ENCODE measurements around the gene R3HDM4. TPM values are rescaled to one million over a fixed set of nuclear protein-coding genes. Genes with fewer than 3 reads are reported as not detected.

R3HDM4 gene
- polyA plus RNA-seq, 4 donors, result 29.5 to 52.7 (median 42.3) TPM

GRCh38 chr19:918152-918437, 5.1 kb upstream of the R3HDM4 start:
- no peak overlapping the region for H3K4me3 ChIP-seq (ENCODE audit: low read depth in 1 of 3, low read length in 3 of 3)
- DNase-seq (no peak), FAIRE-seq (no peak)

DNA sequence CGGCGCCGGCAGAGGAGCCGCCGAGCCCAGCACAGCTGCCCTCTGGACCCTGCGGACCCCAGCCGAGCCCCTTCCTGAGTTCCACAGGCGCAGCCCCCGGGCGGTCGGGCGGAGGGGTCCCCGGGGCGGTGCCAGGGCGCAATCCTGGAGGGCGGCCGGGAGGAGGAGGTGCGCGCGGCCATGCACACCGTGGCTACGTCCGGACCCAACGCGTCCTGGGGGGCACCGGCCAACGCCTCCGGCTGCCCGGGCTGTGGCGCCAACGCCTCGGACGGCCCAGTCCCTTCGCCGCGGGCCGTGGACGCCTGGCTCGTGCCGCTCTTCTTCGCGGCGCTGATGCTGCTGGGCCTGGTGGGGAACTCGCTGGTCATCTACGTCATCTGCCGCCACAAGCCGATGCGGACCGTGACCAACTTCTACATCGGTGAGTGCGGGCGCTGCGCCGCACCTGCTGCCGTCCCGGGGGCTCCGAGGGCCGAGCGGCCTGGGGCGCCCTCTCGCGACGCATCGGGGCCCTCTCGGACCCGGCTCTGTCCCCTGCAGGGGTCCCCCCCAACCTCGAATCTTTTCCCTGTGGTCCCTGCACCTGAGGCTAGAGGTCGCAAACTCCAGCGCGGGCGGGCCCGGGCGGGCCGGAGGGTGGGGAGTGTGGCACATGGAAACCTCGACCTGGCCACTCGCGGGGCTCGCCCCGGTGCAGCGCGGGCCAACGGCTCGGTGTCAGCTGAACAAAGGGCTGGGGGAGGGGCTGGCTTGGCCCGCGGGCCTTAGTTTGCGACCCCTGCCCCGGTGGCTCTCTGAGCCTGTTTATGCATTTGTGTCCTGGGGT, 4.5 kb upstream of the R3HDM4 start, which contains the start of gene KISS1R:
Gene KISS1R, plus strand, starts transcription at position 11 of the 829 bp plus-strand sequence. Its CDS starts 170 bp downstream, at position 181.
- peak in 1 of 2 donors; percentile 56 for DNase-seq
- no peak for FAIRE-seq

More at GRCh38 chr19:918152-918437, 5.1 kb upstream of the R3HDM4 start:
- Histone ChIP-seq H3K27me3 (ENCODE audit: control insufficient read depth in 3 of 3, insufficient read depth in 3 of 3, low read length in 3 of 3) (peaks cover 12 to 43% (median 31%) of the 10 kb centered on the region in 3 donors), H3K36me3 (ENCODE audit: control insufficient read depth in 3 of 3, insufficient read depth in 2 of 3, low read depth in 1 of 3, low read length in 3 of 3) (peaks cover 0 to under 1% (median 0%) of the 10 kb centered on the region in 3 donors), H3K4me1 (ENCODE audit: control insufficient read depth in 3 of 3, insufficient read depth in 2 of 3, low read depth in 1 of 3, low read length in 2 of 3) (peaks cover 0 to 37% (median 0%) of the 10 kb centered on the region in 3 donors), H3K27ac (ENCODE audit: low read depth in 1 of 3, low read length in 2 of 3) (no peak overlapping the region), H3K9me3 (ENCODE audit: control insufficient read depth in 2 of 2, insufficient read depth in 1 of 2, low read depth in 1 of 2, low read length in 1 of 2) (no peaks in the 10 kb centered on the region)
- WGBS, 3 donors, result 2 to 10% (median 4%) methylated on average over 11 to 12 of the region's 12 CpGs

GRCh38 chr19:916645-917322, 3.8 kb upstream of the R3HDM4 start:
- H3K4me1 ChIP-seq (ENCODE audit: control insufficient read depth in 3 of 3, insufficient read depth in 2 of 3, low read depth in 1 of 3, low read length in 2 of 3), result peaks cover 0 to 35% (median 0%) of the 10 kb centered on the region in 3 donors
- H3K4me3 ChIP-seq (ENCODE audit: low read depth in 1 of 3, low read length in 3 of 3), result peak overlapping the region in 1 of 3 donors; percentile 24
- H3K36me3 ChIP-seq (ENCODE audit: control insufficient read depth in 3 of 3, insufficient read depth in 2 of 3, low read depth in 1 of 3, low read length in 3 of 3), result no peaks in the 10 kb centered on the region
- no peaks in the 10 kb centered on the region for H3K9me3 ChIP-seq (ENCODE audit: control insufficient read depth in 2 of 2, insufficient read depth in 1 of 2, low read depth in 1 of 2, low read length in 1 of 2)
- no peak for FAIRE-seq
- WGBS, 3 donors, result 7 to 16% (median 14%) methylated on average over 31 to 35 of the region's 35 CpGs
- DNase-seq, result peak in 1 of 2 donors; percentile 53
- peaks cover 12 to 43% (median 31%) of the 10 kb centered on the region in 3 donors for H3K27me3 ChIP-seq (ENCODE audit: control insufficient read depth in 3 of 3, insufficient read depth in 3 of 3, low read length in 3 of 3)
- no peak overlapping the region for H3K27ac ChIP-seq (ENCODE audit: low read depth in 1 of 3, low read length in 2 of 3)

More for the DNA sequence above, 4.5 kb upstream of the R3HDM4 start, which contains the start of gene KISS1R:
- no peaks in the 10 kb centered on the region for H3K36me3 ChIP-seq (ENCODE audit: control insufficient read depth in 3 of 3, insufficient read depth in 2 of 3, low read depth in 1 of 3, low read length in 3 of 3)
- H3K4me1 ChIP-seq (ENCODE audit: control insufficient read depth in 3 of 3, insufficient read depth in 2 of 3, low read depth in 1 of 3, low read length in 2 of 3), result peaks cover 0 to 37% (median 0%) of the 10 kb centered on the region in 3 donors
- H3K27me3 ChIP-seq (ENCODE audit: control insufficient read depth in 3 of 3, insufficient read depth in 3 of 3, low read length in 3 of 3), result peaks cover 12 to 43% (median 31%) of the 10 kb centered on the region in 3 donors
- 1 to 2% (median 1%) methylated on average over 41 to 87 of the region's 87 CpGs for WGBS, 3 donors
- H3K27ac ChIP-seq (ENCODE audit: low read depth in 1 of 3, low read length in 2 of 3), result no peak within 1 kb of the TSS
- H3K9me3 ChIP-seq (ENCODE audit: control insufficient read depth in 2 of 2, insufficient read depth in 1 of 2, low read depth in 1 of 2, low read length in 1 of 2), result no peaks in the 10 kb centered on the region
- peak within 1 kb of the TSS in 2 of 3 donors; percentile 24 to 45 for H3K4me3 ChIP-seq (ENCODE audit: low read depth in 1 of 3, low read length in 3 of 3)

DNA sequence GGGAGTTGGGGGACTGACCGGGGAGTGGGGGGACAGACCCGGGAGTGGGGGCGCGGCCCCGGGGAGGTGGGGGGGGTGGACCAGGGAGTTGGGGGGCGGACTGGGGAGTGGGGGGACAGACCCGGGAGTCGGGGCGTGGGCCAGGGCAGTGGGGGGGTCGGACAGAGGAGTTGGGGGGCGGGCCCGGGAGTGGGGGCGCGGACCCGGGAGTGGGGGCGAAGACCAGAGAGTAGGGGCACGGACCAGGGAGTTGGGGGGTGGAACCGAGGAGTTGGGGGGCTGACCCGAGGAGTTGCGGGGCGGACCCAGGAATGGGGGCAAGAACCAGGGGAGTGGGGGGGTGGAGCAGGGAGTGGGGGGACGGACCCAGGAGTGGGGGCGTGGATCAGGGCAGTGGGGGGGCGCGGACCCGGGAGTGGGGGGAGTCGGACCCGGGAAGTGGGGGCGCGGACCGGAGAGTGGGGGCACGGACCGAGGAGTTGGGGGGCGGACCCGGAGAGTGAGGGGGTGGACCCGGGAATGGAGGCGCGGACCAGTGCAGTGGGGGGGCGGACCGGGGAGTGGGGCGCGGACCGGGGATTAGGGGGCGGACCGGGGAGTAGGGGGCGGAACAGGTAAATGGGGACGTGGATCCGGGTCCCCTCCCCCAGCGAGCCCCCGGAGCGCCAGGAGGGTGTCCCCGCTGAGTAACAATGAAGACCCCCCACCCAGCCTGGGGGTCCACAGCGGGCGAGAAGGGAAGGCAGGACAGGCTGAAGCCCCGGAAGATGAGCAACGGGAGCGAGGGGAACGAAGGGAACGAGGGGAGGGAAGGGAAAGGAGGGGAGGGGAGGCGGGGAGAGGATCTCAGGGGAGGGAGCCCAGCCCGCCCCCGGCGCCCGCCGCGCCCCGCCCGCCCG, 589 bp downstream of the R3HDM4 start:
- 5 to 27% (median 5%) methylated on average over 23 to 68 of the region's 69 CpGs for WGBS, 3 donors
- peak in 1 of 2 donors; percentile 62 for DNase-seq

GRCh38 chr19:911197-912033, 1.6 kb downstream of the R3HDM4 start:
- peaks cover 0 to 19% (median 3%) of the 10 kb centered on the region in 3 donors for H3K4me1 ChIP-seq (ENCODE audit: control insufficient read depth in 3 of 3, insufficient read depth in 2 of 3, low read depth in 1 of 3, low read length in 2 of 3)
- peaks cover 0 to 9% (median 0%) of the 10 kb centered on the region in 3 donors for H3K36me3 ChIP-seq (ENCODE audit: control insufficient read depth in 3 of 3, insufficient read depth in 2 of 3, low read depth in 1 of 3, low read length in 3 of 3)
- peak overlapping the region in 1 of 3 donors; percentile 13 for H3K4me3 ChIP-seq (ENCODE audit: low read depth in 1 of 3, low read length in 3 of 3)
- FAIRE-seq (no peak), DNase-seq (no peak)
- no peaks in the 10 kb centered on the region for H3K9me3 ChIP-seq (ENCODE audit: control insufficient read depth in 2 of 2, insufficient read depth in 1 of 2, low read depth in 1 of 2, low read length in 1 of 2)
- peak overlapping the region in 2 of 3 donors; percentile 6 to 45 for H3K27ac ChIP-seq (ENCODE audit: low read depth in 1 of 3, low read length in 2 of 3)
- 83 to 90% (median 86%) methylated on average over 54 of the region's 54 CpGs for WGBS, 3 donors
- no peaks in the 10 kb centered on the region for H3K27me3 ChIP-seq (ENCODE audit: control insufficient read depth in 3 of 3, insufficient read depth in 3 of 3, low read length in 3 of 3)

More for the DNA sequence above, 589 bp downstream of the R3HDM4 start:
- Histone ChIP-seq H3K27me3 (ENCODE audit: control insufficient read depth in 3 of 3, insufficient read depth in 3 of 3, low read length in 3 of 3) (peaks cover 4 to 9% (median 6%) of the 10 kb centered on the region in 3 donors), H3K27ac (ENCODE audit: low read depth in 1 of 3, low read length in 2 of 3) (peak overlapping the region; percentile 12 to 96 (median 79)), H3K9me3 (ENCODE audit: control insufficient read depth in 2 of 2, insufficient read depth in 1 of 2, low read depth in 1 of 2, low read length in 1 of 2) (no peaks in the 10 kb centered on the region), H3K4me1 (ENCODE audit: control insufficient read depth in 3 of 3, insufficient read depth in 2 of 3, low read depth in 1 of 3, low read length in 2 of 3) (peaks cover 0 to 25% (median 3%) of the 10 kb centered on the region in 3 donors), H3K36me3 (ENCODE audit: control insufficient read depth in 3 of 3, insufficient read depth in 2 of 3, low read depth in 1 of 3, low read length in 3 of 3) (peaks cover 0 to 3% (median 0%) of the 10 kb centered on the region in 3 donors), H3K4me3 (ENCODE audit: low read depth in 1 of 3, low read length in 3 of 3) (peak overlapping the region; percentile 93 to 96 (median 94))
- no peak for FAIRE-seq

- Histone ChIP-seq H3K4me3 (ENCODE audit: low read depth in 1 of 3, low read length in 3 of 3) (no peak overlapping the region), H3K27me3 (ENCODE audit: control insufficient read depth in 3 of 3, insufficient read depth in 3 of 3, low read length in 3 of 3) (no peaks in the 10 kb centered on the region), H3K9me3 (ENCODE audit: control insufficient read depth in 2 of 2, insufficient read depth in 1 of 2, low read depth in 1 of 2, low read length in 1 of 2) (no peaks in the 10 kb centered on the region), H3K4me1 (ENCODE audit: control insufficient read depth in 3 of 3, insufficient read depth in 2 of 3, low read depth in 1 of 3, low read length in 2 of 3) (peaks cover 0 to 14% (median 3%) of the 10 kb centered on the region in 3 donors), H3K36me3 (ENCODE audit: control insufficient read depth in 3 of 3, insufficient read depth in 2 of 3, low read depth in 1 of 3, low read length in 3 of 3) (peaks cover 0 to 33% (median 0%) of the 10 kb centered on the region in 3 donors), H3K27ac (ENCODE audit: low read depth in 1 of 3, low read length in 2 of 3) (peak overlapping the region in 1 of 3 donors; percentile 61)
- DNase-seq (no peak), FAIRE-seq (no peak)
- 67 to 73% (median 70%) methylated on average over 13 to 14 of the region's 14 CpGs for WGBS, 3 donors
Measured at GRCh38 chr19:907183-907853, 5.7 kb downstream of the R3HDM4 start.

DNA sequence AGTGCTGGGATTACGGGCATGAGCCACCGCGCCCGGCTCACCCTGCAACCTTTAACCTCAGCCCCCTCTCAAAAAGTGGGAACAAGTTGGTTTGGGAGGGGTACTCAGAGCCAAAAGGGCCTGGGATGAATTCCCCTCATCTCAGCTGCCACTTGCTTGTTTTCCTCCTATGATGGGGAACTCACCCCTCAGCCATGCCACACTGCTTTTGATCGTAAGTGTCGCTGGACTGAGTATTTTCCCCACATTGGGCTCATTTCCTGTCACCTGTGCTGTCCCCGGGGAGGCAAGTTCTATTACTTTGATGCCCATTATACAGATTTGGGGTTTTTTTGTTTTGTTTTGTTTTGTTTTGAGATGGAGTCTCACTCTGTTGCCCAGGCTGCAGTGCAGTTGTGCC, 6.5 kb downstream of the R3HDM4 start:
- FAIRE-seq, result no peak
- Histone ChIP-seq H3K27me3 (ENCODE audit: control insufficient read depth in 3 of 3, insufficient read depth in 3 of 3, low read length in 3 of 3) (no peaks in the 10 kb centered on the region), H3K36me3 (ENCODE audit: control insufficient read depth in 3 of 3, insufficient read depth in 2 of 3, low read depth in 1 of 3, low read length in 3 of 3) (peaks cover 0 to 41% (median 6%) of the 10 kb centered on the region in 3 donors), H3K27ac (ENCODE audit: low read depth in 1 of 3, low read length in 2 of 3) (no peak overlapping the region), H3K9me3 (ENCODE audit: control insufficient read depth in 2 of 2, insufficient read depth in 1 of 2, low read depth in 1 of 2, low read length in 1 of 2) (no peaks in the 10 kb centered on the region), H3K4me3 (ENCODE audit: low read depth in 1 of 3, low read length in 3 of 3) (no peak overlapping the region), H3K4me1 (ENCODE audit: control insufficient read depth in 3 of 3, insufficient read depth in 2 of 3, low read depth in 1 of 3, low read length in 2 of 3) (peaks cover 0 to 14% (median 3%) of the 10 kb centered on the region in 3 donors)
- WGBS, 3 donors, result 89 to 93% (median 93%) methylated on average over 7 of the region's 7 CpGs
- DNase-seq, result no peak
